Stomach (tissue), 4 donors: ENCODE data around the gene DOCK3.

ENCODE experiments used
- CTCF ChIP-seq, 7 experiments: fragments of 450-650 bp in 4 of 7; fragments of 200-600 bp in 3 of 7; sonication (generic) in 3 of 7; IDR thresholded peaks; one replicate each; pipeline ENCODE4 v1.5.1; 2016 to 2019; ENCODE audit warnings: antibody characterized with exemption in 7 of 7, control low read depth in 2 of 7, mild to moderate bottlenecking in 1 of 7
- EP300 ChIP-seq: sonication (generic); formaldehyde crosslinking; IDR thresholded peaks from one replicate; pipeline ENCODE4 v1.6.1; 2017; ENCODE audit warnings: antibody characterized with exemption
- POLR2A ChIP-seq, 4 donors: fragments of 450-650 bp; IDR thresholded peaks; one replicate each; pipeline ENCODE4 v1.6.1; 2016; ENCODE audit warnings: antibody characterized with exemption in 4 of 4, control low read depth in 2 of 4, mild to moderate bottlenecking in 1 of 4, moderate library complexity in 1 of 4
- POLR2AphosphoS5 ChIP-seq, 3 donors: sonication (generic); formaldehyde crosslinking; IDR thresholded peaks; one replicate each; pipeline ENCODE4 v1.6.1; 2016; ENCODE audit warnings: antibody characterized with exemption in 3 of 3

- TF ChIP-seq CTCF (IDR thresholded peaks at IDR 0.05) (no peak), POLR2AphosphoS5 (IDR thresholded peaks at IDR 0.05) (no peak), EP300 (no peak), POLR2A (IDR thresholded peaks at IDR 0.05) (no peak)
These were observed 549.6 kb downstream of the DOCK3 start for GRCh38 chr3:51224283-51224682.
